Skeletal muscle satellite cell (primary cell): ENCODE results near the gene MXD3.

Experiments used
- H3K27me3 ChIP-seq: 2 replicates; pipeline ENCODE4 v1.7.0; 2013; ENCODE audit warnings: low read length; ENCODE audit not compliant: control insufficient read depth, insufficient read depth
- H3K36me3 ChIP-seq: 2 replicates; pipeline ENCODE4 v1.7.0; 2013; ENCODE audit warnings: mild to moderate bottlenecking, control low read depth, low read length; ENCODE audit not compliant: insufficient read depth
- H3K4me1 ChIP-seq: 2 replicates; pipeline ENCODE4 v1.7.0; 2013; ENCODE audit warnings: low read length; ENCODE audit not compliant: control insufficient read depth, insufficient read depth
- H3K4me2 ChIP-seq: 2 replicates; pipeline ENCODE4 v1.7.0; 2013; ENCODE audit warnings: mild to moderate bottlenecking, low read length
- H3K4me3 ChIP-seq: 2 replicates; pipeline ENCODE4 v1.7.0; 2013; ENCODE audit warnings: low read length
- H3K9ac ChIP-seq: 2 replicates; pipeline ENCODE4 v1.7.0; 2013; ENCODE audit warnings: mild to moderate bottlenecking, low read depth, low read length, moderate library complexity
- H3K9me3 ChIP-seq: replicated peaks from 2 replicates; pipeline ENCODE4 v1.7.0; 2013; ENCODE audit warnings: mild to moderate bottlenecking, control low read depth, low read length

MXD3 gene

DNA sequence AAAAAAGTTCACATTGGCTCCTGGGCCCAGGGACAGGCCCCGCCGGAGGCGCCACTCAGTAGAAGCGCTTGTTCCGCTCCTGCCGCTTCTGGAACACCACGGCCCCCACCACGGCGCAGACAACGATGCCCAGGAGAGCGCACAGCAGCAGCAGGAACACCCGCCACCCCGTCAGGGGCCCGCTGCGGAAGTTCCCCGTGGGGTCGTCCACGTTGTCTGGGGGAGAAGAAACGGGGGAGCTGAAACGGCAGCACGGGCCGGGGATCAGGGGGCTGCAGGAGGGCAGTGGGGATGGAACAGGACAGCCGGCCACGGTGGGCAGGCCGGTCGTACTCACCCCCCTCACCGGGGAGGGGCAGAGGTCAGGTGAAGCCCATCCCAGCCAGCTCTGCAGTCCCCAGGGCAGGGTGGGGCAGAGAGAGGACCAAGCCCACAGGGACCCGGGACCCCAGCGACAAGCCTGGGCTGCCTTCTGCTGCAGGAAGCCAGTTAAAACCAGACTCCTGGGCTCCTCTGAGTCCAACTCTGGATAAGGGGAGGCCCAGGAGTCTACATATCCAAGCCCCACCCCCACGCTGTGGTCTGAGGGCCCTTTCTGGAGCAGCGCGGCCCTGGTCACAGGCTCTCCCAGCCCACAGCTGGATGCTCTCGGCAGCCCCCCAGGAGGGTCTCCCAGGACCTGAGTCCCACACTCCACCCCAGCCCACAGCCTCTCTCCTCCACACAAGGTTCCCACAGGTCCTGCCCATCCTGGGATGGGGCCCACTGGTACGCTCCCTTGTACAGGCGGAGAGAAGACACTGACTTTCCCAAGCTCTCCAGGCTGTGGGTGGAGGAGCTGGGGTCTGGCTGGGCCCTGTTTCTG lies 20.6 kb upstream of the MXD3 start:
- Histone ChIP-seq H3K27me3 (no peaks in the 10 kb centered on the region), H3K9ac (no peak overlapping the region), H3K9me3 (no peaks in the 10 kb centered on the region), H3K4me3 (no peak overlapping the region), H3K36me3 (peaks cover 60% of the 10 kb centered on the region), H3K4me1 (peaks cover 15% of the 10 kb centered on the region), H3K4me2 (no peak overlapping the region)

DNA sequence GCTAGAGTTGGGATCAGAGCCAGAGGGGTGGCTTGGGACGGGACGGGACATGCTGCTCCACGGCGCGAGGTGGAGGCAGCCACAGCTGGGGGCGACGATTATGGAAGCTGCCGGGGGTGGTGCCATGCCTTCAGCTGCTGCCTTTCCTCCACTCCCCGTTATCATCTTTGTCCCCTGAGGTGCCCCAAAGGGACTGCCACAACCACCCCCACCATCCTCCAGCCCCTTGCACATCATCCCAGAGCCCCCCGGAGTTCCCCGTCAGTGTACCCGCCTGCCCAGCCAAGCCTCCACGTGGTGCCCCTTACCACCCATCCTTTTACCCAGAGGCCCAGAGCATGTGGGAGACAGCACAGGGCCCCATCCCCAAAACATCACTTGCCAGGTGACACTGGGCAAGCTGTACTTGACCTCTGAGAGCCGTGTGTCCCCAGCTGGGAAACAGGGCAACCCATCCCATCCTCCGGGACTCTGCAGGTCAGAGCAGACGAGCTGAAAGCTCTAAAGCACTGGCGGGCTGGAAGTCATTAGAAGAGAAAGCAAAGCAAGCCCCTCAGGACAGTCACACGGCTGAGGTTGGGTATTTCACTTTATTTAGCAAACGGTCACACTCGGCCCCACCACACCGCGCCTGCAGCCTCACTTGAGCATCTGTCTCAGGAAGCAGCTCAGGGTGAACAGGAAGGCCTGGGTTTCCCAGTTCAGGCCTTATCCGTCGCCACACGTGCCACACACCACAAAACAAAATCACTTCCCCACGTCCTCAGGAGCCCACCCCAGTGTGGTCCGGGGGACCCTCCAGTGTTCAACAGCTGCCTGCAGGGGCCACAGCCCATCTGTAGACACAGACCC lies 19.5 kb upstream of the MXD3 start:
- no peak overlapping the region for H3K4me2 ChIP-seq
- H3K36me3 ChIP-seq: peaks cover 49% of the 10 kb centered on the region
- H3K9me3 ChIP-seq: no peaks in the 10 kb centered on the region
- no peak overlapping the region for H3K4me3 ChIP-seq
- H3K4me1 ChIP-seq: peaks cover 23% of the 10 kb centered on the region
- no peaks in the 10 kb centered on the region for H3K27me3 ChIP-seq
- H3K9ac ChIP-seq: no peak overlapping the region

DNA sequence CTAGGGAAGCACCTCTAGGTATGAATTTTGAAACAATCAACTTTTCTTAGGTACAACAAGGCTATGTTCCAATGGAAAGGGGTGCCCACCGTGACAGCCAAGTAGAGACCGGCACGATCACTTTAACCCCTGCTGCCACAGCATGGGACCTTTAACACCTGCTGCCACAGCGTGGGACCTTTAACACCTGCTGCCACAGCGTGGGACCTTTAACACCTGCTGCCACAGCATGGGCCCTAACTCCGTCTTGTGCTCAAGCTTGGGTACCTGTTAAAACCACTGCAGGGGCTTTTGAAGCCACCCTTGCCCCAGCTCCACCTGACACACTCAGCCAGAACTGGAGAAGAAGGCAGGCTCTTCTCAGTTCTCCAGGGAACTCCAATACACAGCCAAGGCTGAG lies 18.2 kb upstream of the MXD3 start:
- no peak overlapping the region for H3K4me3 ChIP-seq
- no peak overlapping the region for H3K4me2 ChIP-seq
- no peaks in the 10 kb centered on the region for H3K9me3 ChIP-seq
- peaks cover 36% of the 10 kb centered on the region for H3K36me3 ChIP-seq
- no peaks in the 10 kb centered on the region for H3K27me3 ChIP-seq
- no peak overlapping the region for H3K9ac ChIP-seq
- H3K4me1 ChIP-seq: peaks cover 32% of the 10 kb centered on the region

DNA sequence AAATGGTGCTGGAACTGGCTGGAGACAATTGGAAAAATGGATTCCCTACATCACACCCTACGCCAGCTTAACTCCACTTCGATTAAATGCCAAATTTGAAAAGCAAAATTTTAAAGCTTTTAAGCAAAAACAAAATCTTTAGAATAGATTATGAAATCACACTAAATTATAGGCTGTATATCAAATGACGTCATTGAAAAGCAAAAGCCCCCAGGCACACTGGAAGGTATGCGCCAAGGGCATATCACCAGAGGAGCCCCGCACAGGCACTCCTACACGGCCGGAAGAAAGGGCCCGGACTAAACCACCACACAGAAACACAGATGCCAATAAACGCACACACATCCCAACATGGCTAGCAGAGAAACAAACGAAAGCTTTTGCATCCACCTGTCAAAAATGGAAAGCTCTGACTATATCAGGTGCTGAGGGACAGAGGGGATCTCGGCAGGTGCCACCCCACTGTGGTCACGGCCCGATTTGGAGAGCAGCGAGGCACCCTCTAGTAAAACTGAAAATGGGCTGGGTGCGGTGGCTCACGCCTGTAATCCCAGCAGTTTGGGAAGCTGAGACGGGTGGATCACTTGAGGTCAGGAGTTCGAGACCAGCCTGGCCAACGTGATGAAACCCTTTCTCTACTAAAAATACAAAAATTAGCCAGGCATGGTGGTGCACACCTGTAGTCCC lies 17.0 kb upstream of the MXD3 start:
- Histone ChIP-seq H3K9me3 (no peaks in the 10 kb centered on the region), H3K4me3 (peak overlapping the region; percentile 49), H3K36me3 (peaks cover 24% of the 10 kb centered on the region), H3K4me2 (peak overlapping the region; percentile 76), H3K27me3 (no peaks in the 10 kb centered on the region), H3K9ac (peak overlapping the region; percentile 29), H3K4me1 (peaks cover 32% of the 10 kb centered on the region)

DNA sequence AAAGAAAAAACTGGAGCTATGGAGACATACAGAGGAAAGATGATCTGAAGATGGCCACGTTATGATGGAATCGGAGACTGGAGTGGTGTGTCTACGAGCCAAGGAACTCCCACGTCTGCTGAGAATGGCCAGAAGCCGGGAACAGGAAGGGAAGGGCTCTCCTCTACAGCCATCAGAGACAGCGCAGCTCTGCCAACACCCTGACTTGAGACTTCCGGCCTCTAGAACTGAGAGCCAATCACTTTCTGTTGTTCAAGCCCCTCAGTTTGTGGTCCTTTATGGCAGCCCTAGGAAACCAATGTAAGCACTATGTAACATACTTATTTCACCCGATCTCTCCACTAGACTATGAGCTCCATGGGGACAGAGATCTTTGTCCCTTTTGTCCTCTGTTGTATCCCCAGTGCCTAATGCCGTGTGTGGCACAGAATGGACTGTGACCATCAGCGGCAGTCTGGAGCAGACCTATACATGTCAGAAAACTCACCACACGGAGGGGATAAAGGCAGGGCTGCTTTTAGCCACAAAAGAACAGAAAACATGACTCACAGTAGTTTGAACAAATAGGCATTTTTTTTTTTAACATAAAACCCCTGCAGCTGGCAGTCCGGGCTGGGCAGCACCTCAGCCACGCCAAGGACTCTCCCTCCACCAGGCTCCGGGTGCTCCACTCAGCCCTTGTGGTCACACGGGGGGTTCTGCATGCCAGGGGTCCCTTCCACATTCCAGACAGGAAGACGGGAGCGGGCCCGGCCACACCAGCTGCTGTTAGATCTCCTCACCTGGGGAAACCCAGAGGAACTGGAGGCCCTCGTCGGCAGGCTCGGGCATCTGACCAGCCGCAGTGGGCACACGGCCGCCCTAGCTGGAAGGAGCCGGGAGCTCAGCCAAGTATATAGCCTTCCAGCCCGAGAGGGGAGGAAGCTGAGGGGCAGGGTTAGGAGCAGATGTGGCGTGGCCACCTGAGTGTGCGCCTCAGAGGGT lies 16.1 kb upstream of the MXD3 start:
- Histone ChIP-seq H3K27me3 (no peaks in the 10 kb centered on the region), H3K4me2 (peak overlapping the region; percentile 76), H3K4me1 (peaks cover 32% of the 10 kb centered on the region), H3K36me3 (peaks cover 16% of the 10 kb centered on the region), H3K4me3 (peak overlapping the region; percentile 49), H3K9me3 (no peaks in the 10 kb centered on the region), H3K9ac (peak overlapping the region; percentile 61)

DNA sequence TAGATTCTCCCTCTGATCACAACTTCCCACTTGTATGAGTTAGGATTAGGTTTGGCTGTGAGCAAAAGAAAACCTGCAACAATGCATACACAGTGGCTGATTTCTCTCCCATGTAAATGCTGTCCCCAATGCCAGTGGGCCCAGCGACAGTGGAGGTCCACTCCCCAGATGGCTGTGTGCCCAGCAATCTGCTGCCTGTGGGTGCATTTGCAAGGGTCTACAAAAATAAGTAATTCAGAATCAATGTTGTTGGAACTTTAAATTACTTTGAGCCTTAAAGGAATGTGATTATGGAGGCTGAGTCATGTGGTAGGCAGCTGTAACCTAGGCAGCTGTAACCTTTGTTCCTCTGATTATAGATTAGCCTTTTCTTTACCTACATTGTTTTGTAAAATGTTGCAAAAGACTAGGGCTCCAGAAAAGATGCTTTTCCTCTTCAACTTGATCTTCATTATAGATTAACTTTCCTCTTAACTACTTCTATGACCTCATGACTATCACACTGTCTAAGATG lies 14.2 kb upstream of the MXD3 start:
- Histone ChIP-seq H3K4me3 (no peak overlapping the region), H3K36me3 (no peaks in the 10 kb centered on the region), H3K27me3 (no peaks in the 10 kb centered on the region), H3K4me1 (peaks cover 32% of the 10 kb centered on the region), H3K4me2 (peak overlapping the region; percentile 53), H3K9me3 (no peaks in the 10 kb centered on the region), H3K9ac (no peak overlapping the region)

DNA sequence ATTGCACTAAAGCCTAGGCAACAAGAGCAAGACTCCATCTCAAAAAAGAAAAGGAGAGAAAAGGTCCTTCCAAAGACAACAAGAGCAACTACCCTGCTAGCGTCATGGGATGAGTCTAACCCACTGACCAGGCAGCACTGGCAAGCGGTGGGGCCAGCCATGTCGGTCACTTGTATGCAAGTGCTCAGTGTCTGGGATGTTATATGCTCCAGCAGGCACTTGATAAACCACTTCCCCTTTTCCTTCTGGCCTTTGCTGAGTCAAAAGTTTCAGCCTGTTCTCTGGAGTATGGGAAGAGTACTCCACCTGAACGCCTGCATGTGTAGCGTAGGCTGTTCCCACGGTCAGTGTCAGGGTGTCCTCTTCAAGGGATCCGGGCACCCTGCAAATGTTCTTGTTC lies 9.2 kb upstream of the MXD3 start:
- Histone ChIP-seq H3K36me3 (peaks cover 5% of the 10 kb centered on the region), H3K4me2 (no peak overlapping the region), H3K9ac (no peak overlapping the region), H3K27me3 (no peaks in the 10 kb centered on the region), H3K4me1 (peaks cover 6% of the 10 kb centered on the region), H3K9me3 (no peaks in the 10 kb centered on the region), H3K4me3 (no peak overlapping the region)

DNA sequence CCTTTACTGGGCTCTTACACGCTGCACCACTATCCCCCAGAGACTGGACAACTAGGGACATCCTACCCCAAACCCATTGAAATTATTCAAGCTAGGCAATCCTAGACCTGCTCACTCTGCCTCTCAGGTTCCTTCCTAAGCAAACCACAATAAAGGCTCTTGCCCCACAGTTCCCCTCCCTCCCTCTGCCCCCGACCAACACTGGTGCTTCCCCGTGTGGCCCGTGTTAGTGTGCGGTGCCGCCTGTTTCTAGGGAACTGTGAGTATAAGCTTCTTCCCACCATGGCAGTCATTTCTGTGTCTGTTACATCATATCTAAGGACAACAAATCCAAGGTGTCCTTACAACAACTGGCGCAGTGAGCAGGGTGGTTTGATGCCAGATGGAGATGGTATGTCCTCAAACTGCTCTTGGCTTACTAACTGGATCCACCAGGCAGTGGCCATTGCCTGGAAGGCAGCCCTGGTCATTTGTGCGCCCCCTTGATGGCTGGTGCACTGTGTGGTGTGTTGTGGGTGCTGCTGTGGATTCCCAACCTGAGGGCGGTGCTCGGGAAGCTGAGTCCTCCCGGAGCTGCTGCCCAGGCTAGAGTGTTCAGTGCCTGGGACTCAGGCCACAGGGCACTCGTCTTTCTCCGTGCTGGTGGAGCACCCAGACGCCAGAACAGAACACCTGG lies 8.4 kb upstream of the MXD3 start:
- H3K4me2 ChIP-seq: no peak overlapping the region
- H3K4me1 ChIP-seq: no peaks in the 10 kb centered on the region
- H3K36me3 ChIP-seq: peaks cover 5% of the 10 kb centered on the region
- no peak overlapping the region for H3K4me3 ChIP-seq
- no peak overlapping the region for H3K9ac ChIP-seq
- no peaks in the 10 kb centered on the region for H3K27me3 ChIP-seq
- H3K9me3 ChIP-seq: no peaks in the 10 kb centered on the region

DNA sequence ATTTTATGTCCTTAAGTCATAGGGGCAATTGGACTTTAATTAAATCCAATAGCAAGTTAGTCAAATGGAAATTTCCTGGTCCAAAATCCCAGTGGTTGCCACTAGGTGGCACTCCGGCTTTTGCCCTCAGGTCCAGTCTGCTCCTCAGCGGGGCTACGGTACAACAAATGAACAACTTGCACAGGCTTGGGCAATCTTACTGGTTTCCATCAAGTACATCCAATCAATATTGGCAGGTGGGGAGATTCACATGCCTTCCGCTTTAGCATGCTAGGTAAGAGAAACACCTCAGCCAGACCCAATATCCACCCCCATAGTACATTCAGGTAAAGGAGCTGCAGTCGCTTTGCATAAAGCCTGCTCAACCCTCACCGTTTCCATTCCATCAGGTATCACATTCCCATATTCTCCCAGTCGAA lies 6.3 kb upstream of the MXD3 start:
- H3K9ac ChIP-seq: no peak overlapping the region
- no peak overlapping the region for H3K4me2 ChIP-seq
- H3K4me3 ChIP-seq: no peak overlapping the region
- no peaks in the 10 kb centered on the region for H3K27me3 ChIP-seq
- peaks cover 1% of the 10 kb centered on the region for H3K4me1 ChIP-seq
- H3K9me3 ChIP-seq: no peaks in the 10 kb centered on the region
- peaks cover 5% of the 10 kb centered on the region for H3K36me3 ChIP-seq

DNA sequence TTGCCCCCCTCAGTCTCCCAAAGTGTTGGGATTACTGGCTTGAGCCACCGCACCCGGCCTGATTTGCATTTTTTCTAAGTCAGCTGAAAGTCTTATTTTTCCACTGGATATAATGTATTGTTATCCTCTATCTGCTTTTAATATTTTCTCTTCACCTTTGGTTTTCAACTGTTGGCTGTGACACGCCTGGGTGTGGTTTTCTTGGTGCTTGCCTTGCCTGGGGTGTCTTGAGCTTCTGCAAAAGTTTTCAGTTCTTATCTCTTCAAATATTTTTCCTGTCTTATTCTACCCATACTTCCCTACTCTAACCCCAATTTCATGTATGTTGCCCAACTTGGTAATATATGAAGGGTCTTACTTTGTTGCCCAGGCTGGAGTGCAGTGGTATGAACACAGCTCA lies 4.3 kb upstream of the MXD3 start:
- no peaks in the 10 kb centered on the region for H3K27me3 ChIP-seq
- no peak overlapping the region for H3K4me3 ChIP-seq
- no peak overlapping the region for H3K4me2 ChIP-seq
- no peak overlapping the region for H3K9ac ChIP-seq
- no peaks in the 10 kb centered on the region for H3K9me3 ChIP-seq
- H3K4me1 ChIP-seq: peaks cover 13% of the 10 kb centered on the region
- peaks cover 5% of the 10 kb centered on the region for H3K36me3 ChIP-seq
